Fibroblast of skin of right quadriceps (primary cell): ENCODE measurements around the gene USP44.
"Not testable (repeated sequence)": the region's sequence is repeated elsewhere in the genome, so short reads cannot be mapped to it uniquely, and the experiment has no call there.

Experiments
- DNase-seq: peaks from one replicate; pipeline ENCODE4 v3.0.0-alpha.2; 2013

Gene USP44

DNA sequence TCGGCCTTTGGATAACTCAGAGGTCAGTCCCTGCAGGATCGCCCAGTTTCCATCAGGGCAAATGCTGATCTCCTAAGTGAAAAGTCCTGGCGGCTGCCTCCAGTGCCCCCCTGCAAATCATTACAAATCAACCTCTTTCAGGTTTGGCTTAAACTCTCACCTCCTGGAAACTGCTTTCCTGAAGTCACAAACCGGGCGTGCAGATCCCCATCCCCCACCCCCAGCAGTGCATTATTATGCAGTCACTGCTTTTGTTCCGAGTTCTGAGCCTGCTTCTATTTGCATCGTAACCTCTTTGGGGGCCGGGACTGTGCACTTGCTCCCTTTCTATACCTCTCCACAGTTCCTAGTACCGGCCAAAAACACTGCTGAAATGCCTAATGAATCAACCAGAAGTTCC, at the start of gene USP44:
TSS of gene USP44 (minus strand) at position 172 of the 400 bp plus-strand sequence. CDS start 17,220 bp downstream, outside the sequence.
- DNase-seq: no peak

DNA sequence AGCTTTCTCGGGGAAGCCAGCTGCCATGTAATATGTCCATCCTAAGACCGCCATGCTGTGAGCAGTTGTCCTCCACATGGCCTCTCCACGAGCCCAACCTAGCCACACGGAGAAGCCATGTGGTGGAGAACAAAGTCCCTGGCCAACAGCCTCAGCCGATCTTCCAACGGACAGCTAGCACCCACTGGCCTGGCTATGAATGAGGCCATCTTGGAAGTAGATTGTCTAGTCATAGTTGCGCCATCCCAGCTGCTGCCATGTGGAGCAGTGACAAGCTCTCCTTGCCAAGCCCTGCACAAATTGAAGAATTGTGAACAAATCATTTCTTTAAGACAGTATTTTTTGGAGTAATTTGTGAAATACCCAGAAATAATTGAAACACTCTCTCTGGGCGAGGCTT, 49.3 kb upstream of the USP44 start:
- no peak for DNase-seq

DNA sequence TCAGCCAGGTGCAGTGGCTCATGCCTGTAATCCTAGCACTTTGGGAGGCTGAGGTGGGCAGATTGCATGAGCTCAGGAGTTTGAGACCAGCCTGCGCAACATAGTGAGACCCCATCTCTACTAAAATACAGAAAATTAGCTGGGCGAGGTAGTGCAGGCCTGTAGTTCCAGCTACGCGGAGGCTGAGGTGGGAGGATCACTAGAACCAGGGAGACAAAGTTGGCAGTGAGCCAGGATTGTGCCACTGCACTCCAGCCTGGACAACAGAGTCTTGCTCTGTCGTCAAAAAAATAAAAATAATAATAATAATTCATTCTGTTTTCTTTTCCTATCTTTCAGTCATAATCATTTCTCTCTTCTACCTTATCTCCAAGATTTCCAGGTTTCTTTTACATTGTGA, 48.6 kb upstream of the USP44 start:
- no peak for DNase-seq

DNA sequence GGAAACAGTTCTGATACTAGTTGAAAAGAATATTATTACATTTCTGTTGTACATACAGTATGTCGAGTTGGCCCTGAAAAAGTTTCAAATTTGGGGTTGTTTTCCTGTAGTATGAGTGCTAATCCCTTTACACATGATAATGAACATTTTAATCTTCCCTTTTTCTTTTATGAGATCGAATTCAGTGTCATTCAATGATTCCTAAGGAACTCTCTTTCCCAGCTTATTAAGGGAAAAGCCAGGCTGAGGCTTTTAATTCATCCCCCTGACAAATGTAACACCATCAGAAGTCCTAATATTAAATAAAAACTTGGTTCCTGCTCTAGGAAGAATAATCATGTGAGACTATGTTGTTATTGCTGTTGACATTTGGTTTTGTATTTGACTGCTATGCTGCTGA, 42.9 kb upstream of the USP44 start:
- DNase-seq: no peak

DNA sequence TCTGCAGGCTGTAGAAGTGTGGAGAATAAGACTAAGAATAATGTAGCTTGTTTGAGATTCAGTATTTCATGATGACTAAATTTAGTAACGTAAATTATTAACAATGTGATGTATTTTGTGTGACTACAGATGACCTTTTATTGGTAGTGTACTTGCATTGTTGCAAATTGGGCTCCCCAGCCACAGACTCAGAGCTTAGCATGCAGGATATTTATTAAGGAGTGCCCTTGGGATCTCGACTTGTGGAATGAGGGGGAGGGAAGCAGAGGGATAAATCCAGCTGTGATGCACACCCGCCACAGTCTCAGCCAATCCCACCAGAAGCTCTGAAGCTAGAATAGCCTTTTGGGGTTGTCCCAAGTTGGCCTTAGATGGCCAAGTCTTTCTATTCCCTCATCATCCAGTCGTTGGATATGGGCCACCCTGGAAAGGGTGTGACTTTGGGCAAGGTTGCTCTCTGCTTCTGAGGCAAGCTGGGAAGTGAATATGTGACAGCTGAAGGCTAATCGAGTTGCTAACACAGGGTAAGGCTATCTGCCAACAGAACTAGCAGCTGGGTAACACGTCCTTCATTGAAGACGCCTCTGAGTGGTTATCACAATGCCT, 42.1 kb upstream of the USP44 start:
- no peak for DNase-seq

DNA sequence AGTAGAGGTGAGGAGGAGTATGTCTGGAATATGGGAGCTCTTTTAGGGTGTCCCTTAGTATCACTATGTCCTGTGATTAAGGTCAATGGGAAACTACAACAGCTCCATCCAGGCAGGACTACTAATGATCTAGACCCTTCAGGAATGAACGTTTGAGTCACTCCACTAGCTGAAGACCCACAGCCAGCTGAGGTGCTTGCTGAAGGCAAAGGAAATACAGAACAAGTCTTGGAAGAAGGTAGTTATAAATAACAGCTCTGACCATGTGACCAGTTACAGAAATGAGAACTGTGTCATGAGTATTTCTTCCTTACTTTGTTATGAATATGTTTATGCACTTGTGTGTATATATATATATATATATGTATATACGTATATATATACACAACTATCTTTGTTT, 40.5 kb upstream of the USP44 start:
- DNase-seq: no peak

DNA sequence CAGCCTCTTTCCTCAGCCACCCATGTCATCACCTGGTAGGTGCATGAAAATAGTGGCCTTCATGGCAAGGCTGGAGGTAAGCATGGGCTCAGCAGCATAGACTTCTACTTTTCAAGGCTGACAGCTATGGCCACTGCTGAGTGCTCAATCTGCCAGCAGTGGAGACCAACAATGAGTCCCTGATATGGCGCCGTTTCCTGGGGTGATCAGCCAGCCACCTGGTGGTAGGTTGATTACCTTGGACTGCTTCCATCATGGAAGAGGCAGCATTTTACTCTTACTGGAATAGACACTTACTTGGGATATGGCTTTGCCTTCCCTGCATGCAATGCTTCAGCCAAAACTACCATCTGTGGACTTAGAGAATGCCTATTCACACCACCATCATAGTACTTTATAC, 39.5 kb upstream of the USP44 start:
- DNase-seq: no peak

DNA sequence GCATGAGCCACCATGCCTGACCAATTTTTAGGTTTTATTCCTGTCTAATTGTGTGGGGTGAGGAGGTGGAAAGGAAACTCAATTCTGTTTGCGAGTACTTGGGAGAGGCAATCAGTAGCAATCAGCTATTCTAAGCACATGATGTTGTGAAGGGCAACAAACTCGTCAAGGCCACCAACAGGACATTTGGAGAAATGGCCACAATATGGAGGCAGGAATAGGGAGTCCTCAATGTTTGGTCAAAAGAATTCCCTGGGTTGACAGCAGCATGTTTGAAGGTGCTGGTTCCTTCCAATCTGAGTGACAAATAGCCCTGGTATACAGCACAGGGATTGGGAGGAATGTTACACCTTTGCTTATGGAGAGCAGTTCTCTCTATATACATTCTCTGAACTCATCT, 32.7 kb upstream of the USP44 start:
- DNase-seq: no peak

DNA sequence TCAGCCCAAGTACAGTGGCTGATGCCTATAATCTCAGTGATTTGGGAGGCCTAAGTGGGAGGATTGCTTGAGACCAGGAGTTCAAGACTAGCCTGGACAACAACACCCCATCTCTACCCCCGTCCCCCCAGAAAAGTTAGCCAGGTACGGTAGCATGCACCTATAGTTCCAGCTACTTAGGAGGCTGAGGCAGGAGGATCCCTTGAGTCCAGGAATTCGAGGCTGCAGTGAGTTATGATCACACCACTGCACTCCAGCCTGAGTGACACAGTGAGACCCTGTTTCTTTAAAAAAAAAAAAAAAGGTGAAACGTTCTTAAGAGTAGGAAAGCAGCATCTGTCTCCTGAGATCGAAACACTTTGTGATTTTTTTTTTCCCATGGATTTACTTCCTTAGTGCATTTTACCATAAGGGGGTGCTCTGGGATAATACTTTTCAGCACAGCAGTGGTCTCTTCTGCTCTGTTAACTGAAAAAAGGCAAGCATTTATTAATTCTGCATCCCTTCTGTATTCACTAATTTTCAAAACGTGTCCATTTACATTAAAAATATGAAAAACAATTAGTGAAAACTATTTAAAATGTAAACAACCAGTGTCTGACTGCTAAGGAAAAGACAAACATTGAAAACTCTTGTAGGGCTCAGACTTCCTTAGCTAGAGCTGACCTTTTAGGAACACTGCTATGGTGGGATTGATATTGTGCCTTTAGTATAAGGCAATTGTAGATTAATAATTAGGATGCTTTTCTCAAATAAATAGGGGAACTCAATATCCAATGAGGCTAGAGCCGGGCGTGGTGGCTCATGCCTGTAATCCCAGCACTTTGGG, 31.2 kb upstream of the USP44 start:
- DNase-seq: peak; percentile 39

DNA sequence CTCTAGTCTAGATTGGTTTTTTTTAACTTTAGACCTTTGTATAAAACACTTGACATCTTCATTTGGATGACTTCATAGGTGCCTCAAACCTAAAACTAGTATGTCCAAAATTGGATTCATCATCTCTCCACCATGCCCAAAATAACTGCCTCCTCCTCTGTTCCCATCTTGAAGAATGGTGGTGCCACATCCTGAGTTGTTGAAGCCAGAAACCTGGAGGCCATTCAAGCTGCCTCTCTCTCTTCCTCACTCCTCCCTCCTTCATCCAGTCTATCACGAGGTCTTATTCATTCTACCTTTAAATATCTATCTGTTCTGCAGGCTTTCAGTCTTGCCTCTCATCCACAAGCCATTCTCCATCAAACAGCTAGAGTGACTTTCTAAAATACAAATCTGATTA, 26.5 kb upstream of the USP44 start:
- DNase-seq: no peak

DNA sequence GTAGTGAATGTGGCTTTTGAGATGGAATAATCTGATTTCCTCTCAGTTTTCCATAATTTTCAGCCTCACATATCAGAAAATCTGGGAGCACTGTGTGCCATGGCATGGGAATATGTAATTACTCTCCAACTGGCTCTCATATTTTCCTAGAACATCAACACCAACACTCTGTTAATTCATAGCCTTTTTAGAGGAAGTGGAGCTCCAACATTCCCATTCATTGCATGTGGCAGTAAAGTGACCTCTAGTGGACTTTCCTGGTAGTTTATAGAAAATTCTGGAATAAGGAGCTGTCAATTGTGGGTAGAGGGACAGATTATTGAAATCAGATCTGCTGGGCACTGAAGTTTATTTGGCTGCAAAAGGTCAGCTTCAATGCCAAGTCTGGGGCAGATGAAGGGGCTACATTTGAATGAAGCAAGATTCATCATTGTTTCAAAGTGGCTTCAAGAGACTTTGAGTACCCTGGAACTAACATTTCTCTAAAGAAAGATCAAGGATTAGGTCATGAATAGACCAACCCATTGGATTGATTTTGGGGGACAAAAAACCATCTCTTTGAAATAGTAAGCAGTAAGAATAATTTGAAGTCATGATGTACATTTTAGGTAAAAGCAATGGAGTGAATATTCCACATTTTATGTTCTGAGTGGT, 23.6 kb upstream of the USP44 start:
- DNase-seq: peak; percentile 34

DNA sequence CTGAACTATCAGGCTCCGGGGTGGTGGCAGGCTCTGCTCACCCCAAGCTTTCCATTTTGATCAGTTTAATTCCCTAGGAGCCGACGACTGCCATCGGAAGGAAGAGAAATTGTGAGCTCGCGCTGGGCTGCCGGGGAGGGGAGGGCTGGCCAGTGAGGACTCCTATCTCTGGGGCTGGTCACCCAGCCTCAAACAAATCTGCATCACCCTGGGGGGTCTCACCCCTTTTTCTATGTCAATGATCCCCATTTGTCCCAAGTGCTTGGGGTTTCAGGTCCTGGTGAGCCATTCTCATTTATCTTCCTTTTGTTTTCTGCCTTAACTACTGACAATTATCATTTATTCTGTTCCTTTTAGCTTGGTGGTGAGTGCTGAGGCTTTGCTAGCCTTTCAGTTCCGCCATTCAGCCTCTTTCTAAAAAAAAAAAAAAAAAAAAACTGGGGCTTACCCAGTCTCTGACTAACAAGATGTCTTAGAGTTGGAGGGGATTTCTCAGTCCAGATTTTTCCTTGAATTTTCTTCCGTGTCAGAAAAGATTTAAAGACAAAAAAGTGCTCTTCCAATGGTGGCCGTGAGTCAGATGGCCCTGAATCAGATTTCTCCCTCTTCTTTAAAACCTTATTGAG, 22.8 kb upstream of the USP44 start:
- no peak for DNase-seq

DNA sequence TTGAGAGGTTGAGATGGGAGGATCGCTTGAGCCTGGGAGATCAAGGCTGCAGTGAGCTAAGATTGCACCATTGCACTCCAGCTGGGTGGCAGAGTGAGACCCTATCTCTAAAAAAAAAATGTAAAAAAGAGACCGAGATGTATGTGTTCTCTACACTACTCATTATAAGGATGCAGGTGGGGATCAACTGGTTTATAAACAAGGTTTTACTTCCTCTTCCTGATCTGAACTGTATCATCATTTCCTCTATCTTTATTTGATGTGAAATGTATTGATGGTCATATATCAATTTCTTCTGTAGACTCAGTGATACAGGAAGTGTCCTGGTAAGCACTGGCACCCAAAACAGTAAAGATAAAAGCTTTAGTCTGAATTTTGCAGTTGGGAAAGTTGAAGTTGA, 20.1 kb upstream of the USP44 start:
- DNase-seq: no peak

DNA sequence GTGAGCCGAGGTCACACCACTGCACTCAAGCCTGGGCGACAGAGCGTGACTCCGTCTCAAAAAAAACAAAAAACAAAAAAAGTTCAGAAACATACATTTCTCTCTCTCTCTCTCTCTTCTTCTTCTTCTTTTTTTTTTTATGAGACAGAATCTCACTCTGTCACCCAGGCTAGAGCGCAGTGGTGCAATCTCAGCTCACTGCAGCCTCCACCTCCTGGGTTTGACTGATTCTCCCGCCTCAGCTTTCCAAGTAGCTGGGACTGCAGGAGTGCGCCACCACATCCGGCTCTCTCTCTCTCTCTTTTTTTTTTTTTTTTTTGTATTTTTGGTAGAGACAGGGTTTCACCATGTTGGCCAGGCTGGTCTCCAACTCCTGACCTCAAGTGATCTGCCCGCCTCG, 16.8 kb upstream of the USP44 start:
- DNase-seq: not testable (repeated sequence)

DNA sequence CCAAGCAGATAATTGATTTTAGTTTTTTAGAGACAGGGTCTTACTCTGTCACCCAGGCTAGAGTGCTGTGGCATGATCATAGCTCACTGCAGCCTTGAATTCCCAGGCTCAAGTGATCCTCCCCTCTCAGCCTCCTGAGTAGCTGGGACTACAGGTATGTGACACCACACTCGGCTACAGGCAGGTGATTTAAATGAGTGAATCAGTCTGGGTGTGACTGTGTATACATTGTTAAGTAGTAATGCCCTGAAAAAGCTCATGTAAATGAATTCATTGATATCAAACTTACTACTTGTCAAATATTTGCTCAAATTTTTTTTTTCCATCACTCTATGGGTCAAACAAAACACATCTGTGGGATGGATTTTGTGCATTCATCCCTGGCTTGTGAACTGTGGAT, 6.3 kb upstream of the USP44 start:
- DNase-seq: no peak

DNA sequence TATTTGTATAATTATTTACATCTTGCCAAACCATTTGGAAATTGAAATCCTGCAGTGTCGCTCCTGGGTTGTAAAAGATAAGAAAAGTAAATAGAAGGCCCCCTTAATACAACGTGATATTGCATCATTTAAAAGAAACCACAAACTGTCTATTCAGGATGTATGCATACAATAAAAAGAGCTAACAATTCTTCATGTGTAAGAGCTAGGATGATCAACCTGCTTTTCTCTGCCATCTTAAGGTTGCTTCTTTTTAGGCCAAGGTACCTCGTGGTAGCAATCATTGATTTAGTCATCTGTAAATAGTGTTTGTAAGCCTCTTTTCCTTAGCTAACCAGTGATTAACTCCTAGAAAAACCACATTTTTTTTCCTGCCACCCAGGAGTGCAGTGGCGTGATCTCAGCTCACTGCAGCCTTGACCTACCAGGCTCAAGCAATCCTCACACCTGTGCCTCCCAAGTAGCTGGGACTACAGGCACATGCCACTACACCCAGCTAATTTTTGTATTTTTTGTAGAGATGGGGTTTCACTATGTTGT, 3.3 kb upstream of the USP44 start:
- no peak for DNase-seq

DNA sequence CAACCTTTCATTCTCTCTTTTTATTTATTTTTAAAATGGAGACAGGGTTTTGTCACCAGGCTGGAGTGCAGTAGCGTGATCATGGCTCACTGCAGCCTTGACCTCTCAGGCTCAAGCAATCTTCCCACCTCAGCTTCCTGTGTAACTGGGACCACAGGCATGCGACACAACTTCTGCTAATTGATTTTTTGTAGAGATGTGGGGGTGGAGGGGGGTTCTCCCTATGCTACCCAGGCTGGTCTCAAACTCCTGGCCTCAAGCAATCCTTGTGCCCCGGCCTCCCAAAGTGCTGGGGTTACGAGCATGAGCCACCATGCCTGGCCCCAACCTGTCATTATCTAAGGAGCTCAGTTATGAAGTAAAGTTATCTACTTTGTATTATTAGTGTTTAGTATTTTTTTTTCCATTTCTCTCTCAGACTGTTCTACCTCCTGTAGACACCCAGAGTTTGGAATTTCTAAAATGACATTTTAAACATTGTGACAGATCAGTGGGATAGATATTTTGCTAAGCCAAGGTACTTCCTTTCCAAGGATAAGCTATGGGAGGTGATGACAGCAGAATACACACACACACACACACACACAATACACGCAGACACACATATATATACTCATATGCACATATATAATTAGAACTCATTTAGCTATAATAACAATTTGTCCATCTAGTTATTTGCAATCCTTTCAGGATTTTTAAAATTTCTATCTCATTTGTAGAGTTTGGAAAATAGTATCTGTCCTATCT, 2.1 kb upstream of the USP44 start:
- DNase-seq: no peak

DNA sequence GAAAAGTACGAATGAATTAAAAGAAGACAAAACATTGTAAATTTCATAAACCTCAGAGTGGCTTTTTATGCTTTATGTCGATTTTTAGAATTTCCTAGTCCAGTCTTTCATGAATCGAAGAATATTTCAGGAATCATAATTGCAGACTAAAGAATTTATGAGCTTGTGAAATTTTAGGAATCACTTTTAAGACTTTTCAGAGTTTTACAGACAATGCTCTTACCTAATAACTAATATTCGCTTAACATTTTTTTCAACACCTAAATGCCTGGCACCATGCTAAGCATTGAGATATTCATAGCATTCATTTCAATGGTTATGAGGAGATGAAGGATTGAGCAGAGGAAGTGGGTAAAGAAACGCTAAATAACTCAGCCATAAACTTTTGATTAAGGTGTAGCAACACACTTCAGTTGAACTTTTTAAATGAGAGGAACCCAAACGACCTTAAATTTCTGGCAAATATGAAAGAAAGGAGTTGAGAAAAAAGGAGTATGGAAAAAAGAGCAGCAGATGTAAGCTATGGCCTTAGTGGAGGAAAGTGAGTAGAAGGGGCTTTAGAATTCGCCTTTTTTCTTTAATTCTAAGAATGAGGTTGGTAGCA, 739 bp upstream of the USP44 start:
- no peak for DNase-seq

DNA sequence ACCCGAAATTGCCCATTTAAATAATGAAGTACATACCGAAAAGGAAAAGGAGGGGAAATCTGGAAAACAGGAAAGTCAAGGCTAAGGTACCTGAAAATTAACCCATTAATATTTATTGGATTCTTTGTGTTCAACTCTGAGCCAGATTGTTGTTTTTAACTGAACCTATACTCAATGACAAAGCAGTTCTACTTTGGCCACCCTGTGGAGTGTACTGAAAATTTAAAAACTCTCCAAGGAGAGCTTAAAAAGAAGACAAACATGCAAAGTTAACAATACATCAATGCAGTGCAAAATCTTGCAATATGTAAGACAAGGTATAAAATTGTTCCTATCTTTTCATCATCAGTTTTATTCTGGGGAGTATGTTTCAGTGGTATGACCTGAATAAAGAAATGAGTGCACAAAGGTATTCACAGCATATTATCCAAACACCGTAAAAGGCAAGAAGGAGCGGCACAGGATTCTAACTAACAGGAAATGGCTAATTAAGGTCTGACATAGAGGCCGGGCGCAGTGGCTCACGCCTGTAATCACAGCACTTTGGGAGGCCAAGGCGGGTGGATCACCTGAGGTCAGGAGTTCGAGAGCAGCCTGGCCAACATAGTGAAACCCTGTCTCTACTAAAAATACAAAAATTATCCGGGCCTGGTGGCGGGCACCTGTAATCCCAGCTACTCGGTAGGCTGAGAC, 1.7 kb downstream of the USP44 start:
- DNase-seq: no peak

DNA sequence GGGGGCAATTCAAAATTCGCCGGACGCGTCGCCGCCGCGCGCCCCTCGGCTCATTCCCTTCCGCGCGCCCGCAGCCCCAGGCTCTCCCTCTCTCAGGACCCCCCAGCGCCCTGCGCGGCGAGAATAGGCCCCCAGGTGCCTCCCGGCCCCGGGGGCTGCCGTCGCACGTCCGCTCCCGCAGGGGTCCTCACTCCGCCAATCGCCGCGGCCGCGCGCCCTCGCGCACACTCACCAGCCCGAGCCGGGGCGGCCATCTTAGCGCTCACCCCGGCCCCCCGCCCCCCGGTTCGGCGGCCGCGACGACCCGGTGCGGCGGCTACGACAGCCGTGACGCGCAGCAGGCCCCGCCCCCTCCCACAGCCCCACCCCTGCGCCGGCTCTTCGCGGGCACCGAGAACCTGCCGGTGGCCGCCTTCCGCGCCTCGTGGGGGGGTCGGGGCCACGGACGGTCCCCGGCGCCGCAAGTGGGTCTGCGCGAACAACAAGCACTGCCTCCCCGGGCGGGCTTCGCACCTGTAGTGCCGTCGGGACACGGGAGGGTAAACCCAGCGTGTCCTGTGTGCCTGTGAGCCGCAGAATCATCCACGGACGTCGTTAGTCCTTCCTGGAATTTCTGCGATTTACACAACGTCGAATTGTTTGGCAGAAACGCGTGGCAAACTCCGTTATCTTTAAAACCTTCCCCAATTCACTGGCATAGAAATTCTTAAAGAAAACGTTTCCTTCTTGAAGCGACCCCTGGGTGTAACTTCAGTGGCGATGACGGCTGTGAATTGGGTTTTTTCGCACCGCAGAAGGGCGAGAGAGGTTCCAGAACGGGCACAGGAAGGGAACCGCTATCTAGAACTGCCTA, 2.5 kb downstream of the USP44 start:
- DNase-seq: no peak
